Epithelial cell of esophagus (primary cell): Measurements from ENCODE around the gene SARDH.

Experiments
- DNase-seq: peaks from one replicate; pipeline ENCODE4 v3.0.0; 2010; ENCODE audit warnings: low read depth
- H3K4me3 ChIP-seq: 2 replicates; pipeline ENCODE4 v1.5.1; 2011; ENCODE audit warnings: mild to moderate bottlenecking, low read length, control low read depth
- CTCF ChIP-seq: IDR thresholded peaks from 2 replicates; pipeline ENCODE4 v1.5.1; 2011; ENCODE audit warnings: low read depth, mild to moderate bottlenecking, low read length, control low read depth, inconsistent platforms; ENCODE audit not compliant: insufficient read depth; ENCODE audit errors: missing control alignments

SARDH gene

GRCh38 chr9:133683586-133684120 is 54.5 kb downstream of the SARDH start:
- no peak for DNase-seq
- no peak for TF ChIP-seq CTCF
- no peak overlapping the region for H3K4me3 ChIP-seq

GRCh38 chr9:133682818-133683585 is 55.1 kb downstream of the SARDH start:
- no peak for DNase-seq
- no peak for TF ChIP-seq CTCF
- no peak overlapping the region for H3K4me3 ChIP-seq

- no peak overlapping the region for H3K4me3 ChIP-seq
- TF ChIP-seq CTCF = no peak
- DNase-seq = no peak
These were observed 56.4 kb downstream of the SARDH start for GRCh38 chr9:133681658-133682306.

- DNase-seq = no peak
- H3K4me3 ChIP-seq = no peak overlapping the region
- no peak for TF ChIP-seq CTCF
These were observed 57.0 kb downstream of the SARDH start for GRCh38 chr9:133680976-133681657.

- no peak for DNase-seq
- H3K4me3 ChIP-seq = no peak overlapping the region
- no peak for TF ChIP-seq CTCF
These were observed 57.7 kb downstream of the SARDH start for GRCh38 chr9:133680250-133680975.

GRCh38 chr9:133679466-133680061 is 58.6 kb downstream of the SARDH start:
- no peak for DNase-seq
- no peak overlapping the region for H3K4me3 ChIP-seq
- no peak for TF ChIP-seq CTCF
